GM12801 (cell line): Measurements from ENCODE around the gene UPP1.

Experiments used
- TF ChIP-seq, protein P1 (sequence below): IDR thresholded peaks from one replicate; pipeline ENCODE4 v1.5.1; 2011; ENCODE audit warnings: control low read depth; ENCODE audit not compliant: insufficient read length; ENCODE audit errors: extremely low read depth

The UPP1 gene

DNA sequence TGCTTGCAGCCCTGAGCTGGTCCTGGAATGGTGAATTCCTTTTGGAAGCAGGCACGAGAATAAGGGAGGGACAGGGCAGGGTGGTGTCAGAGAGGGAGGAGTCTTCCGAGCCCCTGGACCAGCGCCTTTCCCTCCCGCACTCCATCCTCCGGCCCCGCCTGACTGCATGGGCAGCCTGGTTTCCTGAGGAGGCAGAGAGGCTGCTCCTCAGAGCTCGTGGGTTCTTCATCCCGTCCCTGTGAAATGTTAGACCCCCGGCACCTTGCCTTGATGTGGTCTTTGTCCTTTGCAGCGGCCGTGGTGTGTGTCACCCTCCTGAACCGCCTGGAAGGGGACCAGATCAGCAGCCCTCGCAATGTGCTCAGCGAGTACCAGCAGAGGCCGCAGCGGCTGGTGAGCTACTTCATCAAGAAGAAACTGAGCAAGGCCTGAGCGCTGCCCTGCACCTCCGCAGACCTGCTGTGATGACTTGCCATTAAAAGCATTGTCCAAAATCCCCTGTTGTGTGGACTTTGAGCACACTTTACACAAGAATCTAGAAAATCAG is 18.9 kb downstream of the UPP1 start:
- TF ChIP-seq, protein P1, sequence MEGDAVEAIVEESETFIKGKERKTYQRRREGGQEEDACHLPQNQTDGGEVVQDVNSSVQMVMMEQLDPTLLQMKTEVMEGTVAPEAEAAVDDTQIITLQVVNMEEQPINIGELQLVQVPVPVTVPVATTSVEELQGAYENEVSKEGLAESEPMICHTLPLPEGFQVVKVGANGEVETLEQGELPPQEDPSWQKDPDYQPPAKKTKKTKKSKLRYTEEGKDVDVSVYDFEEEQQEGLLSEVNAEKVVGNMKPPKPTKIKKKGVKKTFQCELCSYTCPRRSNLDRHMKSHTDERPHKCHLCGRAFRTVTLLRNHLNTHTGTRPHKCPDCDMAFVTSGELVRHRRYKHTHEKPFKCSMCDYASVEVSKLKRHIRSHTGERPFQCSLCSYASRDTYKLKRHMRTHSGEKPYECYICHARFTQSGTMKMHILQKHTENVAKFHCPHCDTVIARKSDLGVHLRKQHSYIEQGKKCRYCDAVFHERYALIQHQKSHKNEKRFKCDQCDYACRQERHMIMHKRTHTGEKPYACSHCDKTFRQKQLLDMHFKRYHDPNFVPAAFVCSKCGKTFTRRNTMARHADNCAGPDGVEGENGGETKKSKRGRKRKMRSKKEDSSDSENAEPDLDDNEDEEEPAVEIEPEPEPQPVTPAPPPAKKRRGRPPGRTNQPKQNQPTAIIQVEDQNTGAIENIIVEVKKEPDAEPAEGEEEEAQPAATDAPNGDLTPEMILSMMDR: no peak

DNA sequence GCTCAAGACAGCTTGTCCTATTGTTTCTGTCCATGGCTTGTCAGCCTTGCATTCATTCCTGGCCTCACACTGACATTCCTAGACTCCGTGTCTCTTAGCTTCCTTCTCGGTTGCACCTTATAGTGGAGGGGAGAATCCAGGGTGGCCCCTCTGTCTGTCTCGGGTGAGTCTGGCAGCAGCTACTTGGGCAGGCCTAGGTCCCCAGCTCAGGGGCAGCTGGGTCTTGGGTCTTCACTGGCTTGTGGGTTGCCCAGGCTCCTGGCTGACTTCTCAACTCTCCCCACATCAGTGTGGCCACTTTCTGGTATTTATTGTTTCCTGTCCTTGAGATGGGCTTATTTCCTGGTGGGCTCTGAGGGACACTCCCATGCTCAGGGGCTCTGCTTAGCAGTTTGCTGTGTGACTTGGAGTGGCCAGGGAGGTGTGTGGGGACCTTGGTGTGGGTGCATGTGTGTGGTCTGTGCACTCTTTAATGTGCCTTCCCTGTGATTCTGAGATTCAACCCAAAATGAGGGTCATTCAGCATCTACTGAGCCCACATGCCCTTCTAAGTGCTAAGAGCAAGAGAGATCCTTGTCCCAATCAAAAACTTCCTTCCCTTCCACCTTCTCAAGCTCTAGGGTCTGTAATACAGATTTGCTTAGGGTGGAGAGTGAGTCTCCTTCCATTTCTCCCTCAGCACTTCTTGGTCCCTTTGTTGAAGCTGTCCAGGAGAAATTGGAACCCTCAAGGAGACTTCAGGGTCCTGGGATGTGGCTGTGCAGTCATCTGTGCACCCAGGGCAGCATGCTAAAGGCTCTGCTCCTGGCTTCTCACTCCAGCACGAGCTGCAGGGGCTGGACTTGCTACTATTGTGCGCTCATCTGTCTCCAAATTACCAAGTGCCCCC is 20.1 kb downstream of the UPP1 start:
- TF ChIP-seq, protein P1: no peak

DNA sequence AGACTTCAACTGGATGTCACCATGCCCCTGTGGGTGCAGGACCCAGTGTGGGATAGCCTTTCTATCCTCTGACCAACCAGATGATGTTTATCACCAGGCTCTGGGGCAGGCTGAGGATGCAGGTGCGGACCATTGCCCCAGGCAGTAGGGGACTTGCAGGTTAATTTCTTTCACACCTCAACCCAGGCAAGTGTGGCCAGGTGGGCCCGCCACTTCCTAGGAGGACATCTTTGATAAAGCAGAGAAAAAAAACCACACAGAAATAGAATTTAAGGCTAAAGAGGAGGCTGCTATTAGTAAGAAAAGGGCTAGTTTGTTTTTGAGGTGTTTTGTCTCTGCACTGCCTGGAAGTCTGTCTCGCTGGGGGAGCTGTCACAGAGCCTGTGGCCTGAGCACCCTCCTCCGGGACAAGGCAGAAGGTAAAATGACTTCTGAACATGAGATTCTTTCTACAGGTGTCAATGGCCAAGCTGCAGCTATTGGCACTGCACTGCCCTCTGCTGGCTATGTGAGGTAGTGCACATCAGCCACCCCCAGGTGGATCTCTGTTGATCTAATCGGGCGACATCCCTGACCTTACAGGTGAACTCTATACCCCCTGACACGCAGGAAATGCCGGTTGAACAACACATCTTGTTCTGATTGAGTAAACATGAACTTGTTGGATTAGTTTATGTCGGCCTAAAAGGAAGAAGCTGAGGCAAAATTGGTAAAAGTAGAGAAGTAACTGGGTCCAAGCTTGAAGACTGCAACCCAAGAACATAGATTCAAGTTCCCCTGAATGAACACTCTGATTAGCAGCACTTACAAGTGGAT is 21.0 kb downstream of the UPP1 start:
- TF ChIP-seq, protein P1: peak; percentile 92

DNA sequence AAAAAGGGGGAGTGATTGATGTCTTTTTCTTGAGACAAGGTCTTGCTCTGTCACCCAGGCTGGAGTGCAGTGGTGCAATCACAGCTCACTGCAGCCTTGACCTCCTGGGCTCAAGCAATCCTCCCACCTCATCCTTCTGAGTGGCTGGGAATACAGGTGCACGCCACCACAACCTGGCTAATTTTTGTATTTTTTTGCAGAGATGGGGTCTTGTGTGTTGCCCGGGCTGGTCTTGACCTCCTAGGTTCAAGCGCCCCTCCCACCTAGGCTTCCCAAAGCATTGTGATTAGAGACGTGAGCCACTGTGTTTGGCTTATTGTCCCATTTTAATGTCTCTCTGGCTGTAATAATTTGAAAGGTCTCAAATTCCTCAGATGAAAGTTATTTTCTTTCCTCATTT is 21.8 kb downstream of the UPP1 start:
- TF ChIP-seq, protein P1: no peak

DNA sequence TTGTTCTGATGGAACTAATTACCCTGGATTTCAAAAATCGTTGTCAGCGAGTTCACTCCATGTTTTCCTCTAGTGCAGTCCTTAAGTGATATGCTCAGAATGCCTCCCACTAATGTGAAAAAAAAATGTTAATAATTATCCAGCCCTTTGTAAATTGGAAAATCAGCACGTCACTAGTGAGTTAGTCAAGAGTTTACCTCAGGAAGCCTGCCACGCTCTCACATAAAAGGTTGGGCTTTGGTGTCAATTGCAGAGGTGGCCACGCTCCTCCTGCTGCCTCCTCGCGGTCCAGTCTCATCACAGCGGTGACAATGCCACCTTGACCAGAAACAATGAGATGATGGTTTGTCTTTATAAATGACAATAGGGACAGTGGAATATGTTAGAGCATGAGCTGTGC is 22.5 kb downstream of the UPP1 start:
- TF ChIP-seq, protein P1: no peak

DNA sequence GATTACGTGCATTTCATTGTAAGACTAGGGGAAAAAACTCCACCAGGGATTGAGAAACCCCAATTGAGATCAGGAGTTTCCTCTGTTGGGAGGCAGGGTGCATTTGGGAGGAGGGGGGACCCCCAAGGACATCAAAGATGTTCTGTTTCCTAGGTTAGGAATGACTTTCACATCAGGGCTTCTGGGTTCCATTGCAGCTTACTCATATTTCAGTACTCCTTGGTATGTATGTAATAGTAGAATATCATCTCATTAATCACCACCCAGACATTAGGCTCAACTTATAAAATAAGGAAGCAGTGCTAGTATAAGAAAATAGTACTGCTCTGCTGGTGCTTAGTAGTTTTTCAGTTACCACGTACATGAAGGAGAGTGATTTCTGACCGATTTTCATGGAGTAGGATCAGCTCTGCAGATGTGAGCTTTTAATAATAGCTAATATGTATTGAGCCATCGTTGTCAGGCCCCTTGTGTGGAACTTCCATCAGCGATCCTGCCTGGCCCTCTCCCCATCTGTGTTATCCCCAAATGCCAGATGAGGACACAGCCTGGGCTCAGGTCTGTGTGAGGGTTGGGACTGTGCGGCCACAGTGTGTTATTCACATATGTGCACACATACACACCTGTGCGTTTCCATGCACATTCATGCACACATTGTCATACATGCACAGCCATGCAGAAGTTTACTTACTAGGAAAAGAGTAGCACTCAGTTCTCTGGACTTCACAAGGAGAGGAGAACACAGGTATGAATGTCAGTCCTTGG is 23.5 kb downstream of the UPP1 start:
- TF ChIP-seq, protein P1: no peak

DNA sequence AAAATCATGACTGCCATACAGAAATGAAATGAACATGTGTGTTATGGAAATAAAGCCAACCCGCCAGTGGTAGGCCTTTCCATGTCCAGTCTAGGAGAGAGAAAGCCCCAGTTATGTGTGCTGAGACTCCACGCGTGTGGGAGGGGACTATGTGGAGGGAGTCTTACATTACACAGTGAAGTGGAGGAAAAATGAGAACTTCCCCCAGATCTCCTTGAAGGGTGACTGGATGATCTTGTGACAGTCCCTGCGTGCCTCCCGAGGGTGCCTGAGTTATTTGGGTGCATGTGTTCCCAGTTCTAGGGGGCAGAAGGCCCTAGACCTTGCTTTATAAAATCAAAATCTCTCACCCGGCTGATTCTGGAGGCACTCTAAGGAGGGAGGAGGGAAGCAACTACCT is 24.2 kb downstream of the UPP1 start:
- TF ChIP-seq, protein P1: no peak
